GM12892 (cell line): ENCODE data around the gene PDE8B.
"Not testable (repeated sequence)": the region's sequence is repeated elsewhere in the genome, so short reads cannot be mapped to it uniquely, and the experiment has no call there.

Experiments
- POLR2A ChIP-seq: IDR thresholded peaks from 2 replicates; pipeline ENCODE4 v1.6.1; 2011; ENCODE audit warnings: low read depth, low read length, control low read depth
- POLR2AphosphoS5 ChIP-seq: IDR thresholded peaks from 2 replicates; pipeline ENCODE4 v1.6.1; 2011; ENCODE audit warnings: low read depth, low read length, control low read depth
- TAF1 ChIP-seq: IDR thresholded peaks from 2 replicates; pipeline ENCODE4 v1.6.1; 2011; ENCODE audit warnings: low read depth, mild to moderate bottlenecking, control low read depth, low read length, borderline replicate concordance

GRCh38 chr5:77475041-77475440, 264.6 kb downstream of the PDE8B start:
- not testable (repeated sequence) for TF ChIP-seq POLR2AphosphoS5, POLR2A, TAF1
